ENCODE measurements around the gene RAB35. TPM values are rescaled to one million over a fixed set of nuclear protein-coding genes. Genes with fewer than 3 reads are reported as not detected.

Gene RAB35
- polyA plus RNA-seq, 2 of the 4 experiments (the other 2 are of a cell fraction) = 44.0 to 67.6 TPM

DNA sequence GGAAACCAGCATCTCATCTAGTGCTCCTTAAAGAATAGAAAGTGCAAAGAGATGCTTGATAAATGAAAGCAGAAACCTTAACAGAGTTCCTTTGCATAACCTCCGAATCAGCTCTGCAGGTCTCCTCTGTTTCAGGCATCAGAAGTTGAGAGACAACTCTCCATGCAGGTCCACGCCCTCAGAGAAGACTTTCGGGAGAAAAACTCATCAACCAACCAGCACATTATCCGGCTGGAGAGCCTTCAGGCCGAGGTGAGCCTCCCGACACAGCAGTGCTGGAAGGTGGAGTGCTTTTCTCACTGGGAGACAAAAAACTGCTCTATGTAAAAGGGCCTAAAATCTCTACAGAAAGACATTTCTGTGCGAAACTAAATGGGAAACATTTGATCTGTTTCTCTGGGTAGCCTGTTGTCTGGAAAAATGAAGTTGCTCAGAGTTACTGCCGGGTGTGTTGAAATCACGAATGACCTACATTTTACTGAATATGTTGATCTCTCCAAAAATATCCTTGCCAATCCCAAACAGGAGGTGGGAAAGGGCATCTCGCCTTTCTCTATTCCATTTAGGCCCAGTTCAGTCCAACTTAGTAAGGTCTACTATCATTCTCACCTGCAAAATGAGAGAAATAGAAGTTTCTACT is 54.9 kb downstream of the RAB35 start (continued):
- TF ChIP-seq KDM1A (IDR thresholded peaks at IDR 0.05; ENCODE audit: low read depth) (no peak), JUN (IDR thresholded peaks at IDR 0.05) (no peak), NPAS2 (CRISPR knock-in tag; IDR thresholded peaks at IDR 0.05; ENCODE audit: borderline replicate concordance) (no peak), TP53 (CRISPR knock-in tag; IDR thresholded peaks at IDR 0.05) (no peak), EHMT2 (IDR thresholded peaks at IDR 0.05; ENCODE audit: low read depth) (no peak), CBX8 (IDR thresholded peaks at IDR 0.05) (no peak)

DNA sequence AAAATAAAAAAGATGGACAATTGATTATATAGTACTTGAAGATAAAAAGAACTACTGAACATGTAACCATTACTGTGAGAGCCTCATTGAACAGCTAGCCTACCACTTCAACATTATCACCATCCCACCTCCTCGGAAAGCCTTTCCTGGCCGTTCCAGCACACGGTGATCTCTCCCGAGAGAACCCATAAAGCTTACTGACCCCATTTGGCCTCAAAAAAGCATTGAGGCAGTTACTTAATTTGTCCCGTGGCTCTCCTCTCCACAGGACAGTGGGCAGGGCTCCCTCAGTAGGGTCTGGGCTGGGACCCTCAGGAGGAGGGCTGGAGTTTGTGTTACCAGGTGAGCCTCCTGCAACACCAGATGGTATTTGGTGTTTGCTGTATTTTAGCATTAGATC is 55.8 kb downstream of the RAB35 start:
- ATAC-seq (no peak), DNase-seq (ENCODE audit: low read depth in 1 of 2, low spot score in 1 of 2) (no peak), FAIRE-seq (no peak)
- no peaks in the 10 kb centered on the region for H3K9me3 ChIP-seq
- TF ChIP-seq BHLHE40 (IDR thresholded peaks at IDR 0.05; ENCODE audit: low read depth, low read length) (no peak), TFCP2L1 (CRISPR knock-in tag; IDR thresholded peaks at IDR 0.05) (no peak), SMC3 (IDR thresholded peaks at IDR 0.05) (no peak), CEBPB (IDR thresholded peaks at IDR 0.05) (no peak), CHD4 (IDR thresholded peaks at IDR 0.05; ENCODE audit: borderline replicate concordance) (no peak), ZC3H11A (IDR thresholded peaks at IDR 0.05) (no peak), ZSCAN20 (CRISPR knock-in tag; IDR thresholded peaks at IDR 0.05) (no peak), NPAS2 (CRISPR knock-in tag; IDR thresholded peaks at IDR 0.05; ENCODE audit: borderline replicate concordance) (no peak), CBX8 (IDR thresholded peaks at IDR 0.05) (no peak), TP53 (CRISPR knock-in tag; IDR thresholded peaks at IDR 0.05) (no peak), RARB (CRISPR knock-in tag; IDR thresholded peaks at IDR 0.05) (no peak), FOSL2 (IDR thresholded peaks at IDR 0.05) (no peak), FOSL2 (CRISPR knock-in tag; IDR thresholded peaks at IDR 0.05) (no peak), FOSB (CRISPR knock-in tag; IDR thresholded peaks at IDR 0.05) (no peak), RFX5 (IDR thresholded peaks at IDR 0.05) (no peak), FOXS1 (CRISPR knock-in tag; IDR thresholded peaks at IDR 0.05) (no peak)
- TF ChIP-seq, protein P1, sequence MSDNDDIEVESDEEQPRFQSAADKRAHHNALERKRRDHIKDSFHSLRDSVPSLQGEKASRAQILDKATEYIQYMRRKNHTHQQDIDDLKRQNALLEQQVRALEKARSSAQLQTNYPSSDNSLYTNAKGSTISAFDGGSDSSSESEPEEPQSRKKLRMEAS (IDR thresholded peaks at IDR 0.05) = no peak
- TF ChIP-seq, protein P2, sequence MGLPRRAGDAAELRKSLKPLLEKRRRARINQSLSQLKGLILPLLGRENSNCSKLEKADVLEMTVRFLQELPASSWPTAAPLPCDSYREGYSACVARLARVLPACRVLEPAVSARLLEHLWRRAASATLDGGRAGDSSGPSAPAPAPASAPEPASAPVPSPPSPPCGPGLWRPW (IDR thresholded peaks at IDR 0.05) = no peak
- H3K27ac ChIP-seq = peak overlapping the region in 1 of 2 experiments; percentile 12; a peak in 1 of 6 replicates
- H3K4me2 ChIP-seq = no peak overlapping the region; the same call in 2 of the 3 replicates
- CTCF ChIA-PET = no interaction called here
- 74% methylated on average over 5 of the region's 5 CpGs for WGBS (ENCODE audit: missing lambda C conversion rate)
- no peak overlapping the region for H3K4me3 ChIP-seq
- POLR2A ChIA-PET = interaction anchor here (0.9 kb wide), 1 partner anchor 26 kb away, joined by 3 read pairs; no protein-coding TSS in a partner anchor
- peaks cover 16% of the 10 kb centered on the region; the same call in 2 of the 3 replicates for H3K4me1 ChIP-seq

DNA sequence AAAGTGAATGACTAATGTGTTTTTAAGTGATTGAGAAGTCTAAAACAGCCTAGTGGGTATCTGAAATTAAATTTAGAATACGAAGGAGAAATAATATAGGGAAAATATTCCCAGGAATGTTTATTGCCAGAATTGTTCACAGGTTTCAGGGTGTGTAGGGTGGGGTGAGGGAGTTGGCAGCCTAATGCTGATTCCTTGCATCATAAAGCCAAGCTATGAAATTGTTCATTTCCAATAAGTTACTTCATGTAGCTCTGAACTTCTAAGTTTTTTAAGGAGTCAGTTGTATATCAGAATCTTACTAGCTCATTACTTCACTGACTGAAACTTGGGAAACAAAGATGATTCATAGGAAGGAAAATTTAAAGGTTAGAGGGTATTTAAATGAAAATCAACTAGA is 56.4 kb downstream of the RAB35 start:
- WGBS (ENCODE audit: missing lambda C conversion rate) = 60% methylated on average over 1 of the region's 1 CpG
- peaks cover 21% of the 10 kb centered on the region; the same call in 2 of the 3 replicates for H3K4me1 ChIP-seq
- no peaks in the 10 kb centered on the region for H3K9me3 ChIP-seq
- peak overlapping the region; percentile 23; the same call in 1 of the 3 replicates for H3K4me2 ChIP-seq
- ChIA-PET CTCF (no interaction called here), POLR2A (interaction anchor here (0.9 kb wide), 1 partner anchor 27 kb away, joined by 3 read pairs; no protein-coding TSS in a partner anchor)
- FAIRE-seq (peak; percentile 76), ATAC-seq (no peak), DNase-seq (ENCODE audit: low read depth in 1 of 2, low spot score in 1 of 2) (no peak)
- peak overlapping the region in 1 of 2 experiments; percentile 38; a peak in 1 of 6 replicates for H3K27ac ChIP-seq
- no peak overlapping the region for H3K4me3 ChIP-seq
- TF ChIP-seq MYC (IDR thresholded peaks at IDR 0.05; ENCODE audit: borderline replicate concordance, low read length) = no peak
- TF ChIP-seq, protein P3, sequence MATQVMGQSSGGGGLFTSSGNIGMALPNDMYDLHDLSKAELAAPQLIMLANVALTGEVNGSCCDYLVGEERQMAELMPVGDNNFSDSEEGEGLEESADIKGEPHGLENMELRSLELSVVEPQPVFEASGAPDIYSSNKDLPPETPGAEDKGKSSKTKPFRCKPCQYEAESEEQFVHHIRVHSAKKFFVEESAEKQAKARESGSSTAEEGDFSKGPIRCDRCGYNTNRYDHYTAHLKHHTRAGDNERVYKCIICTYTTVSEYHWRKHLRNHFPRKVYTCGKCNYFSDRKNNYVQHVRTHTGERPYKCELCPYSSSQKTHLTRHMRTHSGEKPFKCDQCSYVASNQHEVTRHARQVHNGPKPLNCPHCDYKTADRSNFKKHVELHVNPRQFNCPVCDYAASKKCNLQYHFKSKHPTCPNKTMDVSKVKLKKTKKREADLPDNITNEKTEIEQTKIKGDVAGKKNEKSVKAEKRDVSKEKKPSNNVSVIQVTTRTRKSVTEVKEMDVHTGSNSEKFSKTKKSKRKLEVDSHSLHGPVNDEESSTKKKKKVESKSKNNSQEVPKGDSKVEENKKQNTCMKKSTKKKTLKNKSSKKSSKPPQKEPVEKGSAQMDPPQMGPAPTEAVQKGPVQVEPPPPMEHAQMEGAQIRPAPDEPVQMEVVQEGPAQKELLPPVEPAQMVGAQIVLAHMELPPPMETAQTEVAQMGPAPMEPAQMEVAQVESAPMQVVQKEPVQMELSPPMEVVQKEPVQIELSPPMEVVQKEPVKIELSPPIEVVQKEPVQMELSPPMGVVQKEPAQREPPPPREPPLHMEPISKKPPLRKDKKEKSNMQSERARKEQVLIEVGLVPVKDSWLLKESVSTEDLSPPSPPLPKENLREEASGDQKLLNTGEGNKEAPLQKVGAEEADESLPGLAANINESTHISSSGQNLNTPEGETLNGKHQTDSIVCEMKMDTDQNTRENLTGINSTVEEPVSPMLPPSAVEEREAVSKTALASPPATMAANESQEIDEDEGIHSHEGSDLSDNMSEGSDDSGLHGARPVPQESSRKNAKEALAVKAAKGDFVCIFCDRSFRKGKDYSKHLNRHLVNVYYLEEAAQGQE (IDR thresholded peaks at IDR 0.05) = no peak
- TF ChIP-seq SMC3 (IDR thresholded peaks at IDR 0.05) = no peak
- no peak for TF ChIP-seq BHLHE40 (IDR thresholded peaks at IDR 0.05; ENCODE audit: low read depth, low read length)
- TF ChIP-seq POLR2A (IDR thresholded peaks at IDR 0.05; ENCODE audit: low read length) = no peak
- no peak for TF ChIP-seq ZNF302 (CRISPR knock-in tag; IDR thresholded peaks at IDR 0.05)
- TF ChIP-seq NPAS2 (CRISPR knock-in tag; IDR thresholded peaks at IDR 0.05; ENCODE audit: borderline replicate concordance) = no peak
- TF ChIP-seq, protein P4, sequence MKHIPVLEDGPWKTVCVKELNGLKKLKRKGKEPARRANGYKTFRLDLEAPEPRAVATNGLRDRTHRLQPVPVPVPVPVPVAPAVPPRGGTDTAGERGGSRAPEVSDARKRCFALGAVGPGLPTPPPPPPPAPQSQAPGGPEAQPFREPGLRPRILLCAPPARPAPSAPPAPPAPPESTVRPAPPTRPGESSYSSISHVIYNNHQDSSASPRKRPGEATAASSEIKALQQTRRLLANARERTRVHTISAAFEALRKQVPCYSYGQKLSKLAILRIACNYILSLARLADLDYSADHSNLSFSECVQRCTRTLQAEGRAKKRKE (CRISPR knock-in tag; IDR thresholded peaks at IDR 0.05; ENCODE audit: low read depth) = no peak
- TF ChIP-seq EHMT2 (IDR thresholded peaks at IDR 0.05; ENCODE audit: low read depth) = no peak
- TF ChIP-seq TFCP2L1 (CRISPR knock-in tag; IDR thresholded peaks at IDR 0.05) = no peak
- TF ChIP-seq ZSCAN20 (CRISPR knock-in tag; IDR thresholded peaks at IDR 0.05) = no peak
- no peak for TF ChIP-seq RAD21 (conservative IDR thresholded peaks at IDR 0.05 in 1 of 2, IDR thresholded peaks at IDR 0.05 in 1 of 2)
- no peak for TF ChIP-seq HOXB13 (CRISPR knock-in tag; IDR thresholded peaks at IDR 0.05; ENCODE audit: low read depth)
- no peak for TF ChIP-seq RARB (CRISPR knock-in tag; IDR thresholded peaks at IDR 0.05)
- TF ChIP-seq MAFK (IDR thresholded peaks at IDR 0.05; ENCODE audit: partially characterized antibody) = no peak
- TF ChIP-seq, protein P5, sequence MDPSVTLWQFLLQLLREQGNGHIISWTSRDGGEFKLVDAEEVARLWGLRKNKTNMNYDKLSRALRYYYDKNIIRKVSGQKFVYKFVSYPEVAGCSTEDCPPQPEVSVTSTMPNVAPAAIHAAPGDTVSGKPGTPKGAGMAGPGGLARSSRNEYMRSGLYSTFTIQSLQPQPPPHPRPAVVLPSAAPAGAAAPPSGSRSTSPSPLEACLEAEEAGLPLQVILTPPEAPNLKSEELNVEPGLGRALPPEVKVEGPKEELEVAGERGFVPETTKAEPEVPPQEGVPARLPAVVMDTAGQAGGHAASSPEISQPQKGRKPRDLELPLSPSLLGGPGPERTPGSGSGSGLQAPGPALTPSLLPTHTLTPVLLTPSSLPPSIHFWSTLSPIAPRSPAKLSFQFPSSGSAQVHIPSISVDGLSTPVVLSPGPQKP (IDR thresholded peaks at IDR 0.05; ENCODE audit: low read depth, low read length) = no peak

Data from A549 (cell line).